Ishikawa (cell line): ENCODE results near the gene TMCC1.

Source experiments
- CEBPB ChIP-seq: IDR thresholded peaks from 2 replicates; pipeline ENCODE4 v1.6.1; 2012
- CREB1 ChIP-seq: IDR thresholded peaks from 2 replicates; pipeline ENCODE4 v1.6.1; 2012; ENCODE audit warnings: low read depth
- EGR1 ChIP-seq: IDR thresholded peaks from 2 replicates; pipeline ENCODE4 v1.6.1; 2012
- EP300 ChIP-seq: IDR thresholded peaks from 2 replicates; pipeline ENCODE4 v1.6.1; 2012; ENCODE audit warnings: borderline replicate concordance
- FOXM1 ChIP-seq: IDR thresholded peaks from 2 replicates; pipeline ENCODE4 v1.6.1; 2012; ENCODE audit warnings: low read depth, borderline replicate concordance
- NFIC ChIP-seq: IDR thresholded peaks from 2 replicates; pipeline ENCODE4 v1.6.1; 2012
- RAD21 ChIP-seq: IDR thresholded peaks from 2 replicates; pipeline ENCODE4 v1.6.1; 2012; ENCODE audit warnings: low read depth
- REST ChIP-seq: IDR thresholded peaks from 2 replicates; pipeline ENCODE4 v1.6.1; 2012; ENCODE audit warnings: low read depth, mild to moderate bottlenecking
- TAF1 ChIP-seq: IDR thresholded peaks from 2 replicates; pipeline ENCODE4 v1.6.1; 2012; ENCODE audit warnings: low read depth, mild to moderate bottlenecking
- TCF12 ChIP-seq: IDR thresholded peaks from 2 replicates; pipeline ENCODE4 v1.6.1; 2012; ENCODE audit warnings: low read depth
- TEAD4 ChIP-seq: IDR thresholded peaks from 2 replicates; pipeline ENCODE4 v1.6.1; 2012
- USF1 ChIP-seq: IDR thresholded peaks from 2 replicates; pipeline ENCODE4 v1.6.1; 2012
- YY1 ChIP-seq: IDR thresholded peaks from 2 replicates; pipeline ENCODE4 v1.6.1; 2012; ENCODE audit warnings: low read depth
- ZBTB7A ChIP-seq: IDR thresholded peaks from 2 replicates; pipeline ENCODE4 v1.6.1; 2012; ENCODE audit warnings: low read depth
- TF ChIP-seq, protein P1 (sequence below): IDR thresholded peaks from 2 replicates; pipeline ENCODE4 v1.6.1; 2012

Gene TMCC1

GRCh38 chr3:129701161-129701560, 192.3 kb downstream of the TMCC1 start:
- TF ChIP-seq TAF1 (no peak), TEAD4 (no peak), TCF12 (no peak), RAD21 (no peak)

GRCh38 chr3:129699612-129700011, 193.9 kb downstream of the TMCC1 start:
- no peak for TF ChIP-seq EGR1

DNA sequence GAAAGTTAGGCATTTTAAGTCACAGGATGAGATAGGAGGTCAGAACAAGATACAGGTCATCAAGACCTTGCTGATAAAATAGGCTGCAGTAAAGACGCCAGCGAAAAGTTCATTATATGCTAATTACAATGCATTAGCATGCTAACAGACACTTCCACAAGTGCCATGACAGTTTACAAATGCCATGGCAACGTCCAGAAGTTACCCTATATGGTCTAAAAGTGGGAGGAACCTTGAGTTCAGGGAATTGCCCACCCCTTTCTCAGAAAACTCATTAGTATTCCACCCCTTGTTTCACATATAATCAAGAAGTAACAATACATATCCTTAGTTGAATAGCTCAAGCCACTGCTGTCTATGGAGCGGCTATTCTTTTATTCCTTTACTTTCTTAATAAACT, 194.3 kb downstream of the TMCC1 start:
- no peak for TF ChIP-seq FOXM1
- TF ChIP-seq EP300, result no peak
- TF ChIP-seq, protein P1, sequence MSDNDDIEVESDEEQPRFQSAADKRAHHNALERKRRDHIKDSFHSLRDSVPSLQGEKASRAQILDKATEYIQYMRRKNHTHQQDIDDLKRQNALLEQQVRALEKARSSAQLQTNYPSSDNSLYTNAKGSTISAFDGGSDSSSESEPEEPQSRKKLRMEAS, result no peak
- no peak for TF ChIP-seq NFIC
- no peak for TF ChIP-seq CREB1
- TF ChIP-seq EGR1, result no peak
- no peak for TF ChIP-seq USF1
- no peak for TF ChIP-seq REST

- TF ChIP-seq FOXM1 (no peak), EP300 (no peak), YY1 (no peak), USF1 (no peak), NFIC (no peak), EGR1 (no peak)
- TF ChIP-seq, protein P1, result no peak
These were observed 196.1 kb downstream of the TMCC1 start for GRCh38 chr3:129697229-129697969.

GRCh38 chr3:129695230-129695629, 198.3 kb downstream of the TMCC1 start:
- TF ChIP-seq ZBTB7A (no peak), EP300 (no peak), TAF1 (no peak), YY1 (no peak), USF1 (no peak), EGR1 (no peak), NFIC (no peak), CREB1 (no peak), REST (no peak), RAD21 (no peak), CEBPB (no peak)
- TF ChIP-seq, protein P1, result no peak

DNA sequence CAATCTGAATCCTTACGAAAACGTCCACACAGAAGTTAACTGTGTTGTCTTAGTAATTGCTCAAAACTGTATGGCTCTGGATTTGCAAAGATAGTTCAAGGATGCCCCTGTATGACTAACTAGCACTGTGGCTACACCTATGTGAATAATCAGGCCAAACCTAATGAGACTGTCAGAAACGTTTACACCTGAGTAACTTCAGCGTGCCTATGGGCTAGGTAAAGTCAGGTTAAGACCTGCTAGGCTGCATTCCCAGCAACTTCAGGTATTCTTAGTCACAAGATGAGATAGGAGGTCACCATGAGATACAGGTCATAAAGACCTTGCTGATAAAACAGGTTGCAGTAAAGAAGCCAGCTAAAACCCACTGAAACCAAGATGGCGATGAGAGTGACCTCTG, 199.3 kb downstream of the TMCC1 start:
- TF ChIP-seq EP300 (peak; percentile 43; the same call in 1 of the 2 replicates), TEAD4 (peak; percentile 90), NFIC (no peak), RAD21 (0 out of 2 replicates have a peak, but pooled peaks have one; percentile 16)

DNA sequence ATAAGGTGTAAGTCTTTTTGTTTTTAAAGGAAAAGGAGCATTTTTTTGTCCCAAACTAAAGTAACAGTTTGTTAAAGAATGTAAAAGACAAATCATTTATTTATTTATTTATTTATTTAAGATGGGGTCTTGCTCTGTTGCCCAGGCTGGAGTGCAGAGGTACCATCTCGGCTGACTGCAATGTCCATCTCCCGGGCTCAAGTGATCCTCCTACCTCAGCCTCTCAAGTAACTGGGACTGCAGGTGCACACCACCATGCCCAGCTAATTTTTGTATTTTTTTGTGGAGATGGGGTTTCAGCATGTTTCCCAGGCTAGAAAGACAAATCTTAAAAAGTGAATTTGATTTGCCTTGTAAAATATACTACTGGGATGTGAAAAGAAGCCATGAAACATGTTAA, 200.8 kb downstream of the TMCC1 start:
- no peak for TF ChIP-seq CREB1
- TF ChIP-seq USF1, result no peak
- no peak for TF ChIP-seq NFIC
- no peak for TF ChIP-seq RAD21
- TF ChIP-seq EP300, result no peak
- no peak for TF ChIP-seq FOXM1
- TF ChIP-seq, protein P1, result no peak
- no peak for TF ChIP-seq YY1
- no peak for TF ChIP-seq TAF1
